HEK293 (cell line): Measurements from ENCODE around the gene SOX11.

Source experiments
- BCL11A ChIP-seq: fragments of 450-650 bp; formaldehyde crosslinking; IDR thresholded peaks from 2 replicates; pipeline ENCODE4 v1.5.1; 2016; ENCODE audit warnings: low read depth, missing biosample characterization, missing genetic modification characterization
- EGR2 ChIP-seq: fragments of 450-650 bp; formaldehyde crosslinking; IDR thresholded peaks from 2 replicates; pipeline ENCODE4 v1.5.1; 2016; ENCODE audit warnings: low read depth, missing biosample characterization, missing genetic modification characterization
- GLI2 ChIP-seq: fragments of 450-650 bp; formaldehyde crosslinking; IDR thresholded peaks from 2 replicates; pipeline ENCODE4; 2017; ENCODE audit warnings: missing biosample characterization, missing genetic modification characterization, low read depth, borderline replicate concordance
- SP2 ChIP-seq: fragments of 450-650 bp; formaldehyde crosslinking; IDR thresholded peaks from 2 replicates; pipeline ENCODE4 v1.5.1; 2016; ENCODE audit warnings: missing biosample characterization, missing genetic modification characterization
- ZNF133 ChIP-seq: fragments of 450-650 bp; formaldehyde crosslinking; IDR thresholded peaks from 2 replicates; pipeline ENCODE4 v1.5.1; 2016; ENCODE audit warnings: missing biosample characterization, missing genetic modification characterization
- ZNF155 ChIP-seq: fragments of 450-650 bp; formaldehyde crosslinking; IDR thresholded peaks from 2 replicates; pipeline ENCODE4 v1.5.1; 2016; ENCODE audit warnings: missing biosample characterization, missing genetic modification characterization
- ZNF239 ChIP-seq: fragments of 450-650 bp; formaldehyde crosslinking; IDR thresholded peaks from 2 replicates; pipeline ENCODE4 v1.5.1; 2016; ENCODE audit warnings: missing biosample characterization, missing genetic modification characterization
- ZNF658 ChIP-seq: fragments of 450-650 bp; formaldehyde crosslinking; IDR thresholded peaks from 2 replicates; pipeline ENCODE4; 2016; ENCODE audit warnings: missing biosample characterization, missing genetic modification characterization
- TF ChIP-seq, protein P1 (sequence below): fragments of 450-650 bp; formaldehyde crosslinking; IDR thresholded peaks from 2 replicates; pipeline ENCODE4 v1.5.1; 2016; ENCODE audit warnings: missing biosample characterization, missing genetic modification characterization
- TF ChIP-seq, protein P2 (sequence below): fragments of 450-650 bp; IDR thresholded peaks from 2 replicates; pipeline ENCODE4 v1.5.1; 2018; ENCODE audit warnings: missing biosample characterization, missing genetic modification characterization
- TF ChIP-seq, protein P3 (sequence below): fragments of 450-650 bp; formaldehyde crosslinking; IDR thresholded peaks from 2 replicates; pipeline ENCODE4 v1.5.1; 2016; ENCODE audit warnings: missing biosample characterization, missing genetic modification characterization, low read depth

DNA sequence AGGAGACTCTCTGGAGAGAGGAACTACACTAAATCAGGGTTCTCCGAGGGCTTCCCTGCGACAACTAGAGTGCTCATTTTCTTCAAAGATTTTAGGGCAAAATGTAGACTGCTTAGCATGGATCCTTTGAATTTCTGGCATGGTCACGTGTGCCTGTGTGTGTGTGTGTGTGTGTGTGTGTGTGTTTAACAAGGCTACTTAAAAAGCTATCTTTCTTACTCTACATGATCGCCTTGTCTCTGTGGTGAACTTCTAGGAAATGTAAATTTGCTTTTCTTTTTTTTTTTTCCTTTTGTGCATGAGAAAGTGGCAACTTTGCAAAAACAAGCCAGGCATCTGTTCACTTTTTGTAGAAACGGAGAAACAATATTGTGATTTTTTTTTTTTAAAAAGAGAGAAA is 43.9 kb downstream of the SOX11 start:
- TF ChIP-seq, protein P1, sequence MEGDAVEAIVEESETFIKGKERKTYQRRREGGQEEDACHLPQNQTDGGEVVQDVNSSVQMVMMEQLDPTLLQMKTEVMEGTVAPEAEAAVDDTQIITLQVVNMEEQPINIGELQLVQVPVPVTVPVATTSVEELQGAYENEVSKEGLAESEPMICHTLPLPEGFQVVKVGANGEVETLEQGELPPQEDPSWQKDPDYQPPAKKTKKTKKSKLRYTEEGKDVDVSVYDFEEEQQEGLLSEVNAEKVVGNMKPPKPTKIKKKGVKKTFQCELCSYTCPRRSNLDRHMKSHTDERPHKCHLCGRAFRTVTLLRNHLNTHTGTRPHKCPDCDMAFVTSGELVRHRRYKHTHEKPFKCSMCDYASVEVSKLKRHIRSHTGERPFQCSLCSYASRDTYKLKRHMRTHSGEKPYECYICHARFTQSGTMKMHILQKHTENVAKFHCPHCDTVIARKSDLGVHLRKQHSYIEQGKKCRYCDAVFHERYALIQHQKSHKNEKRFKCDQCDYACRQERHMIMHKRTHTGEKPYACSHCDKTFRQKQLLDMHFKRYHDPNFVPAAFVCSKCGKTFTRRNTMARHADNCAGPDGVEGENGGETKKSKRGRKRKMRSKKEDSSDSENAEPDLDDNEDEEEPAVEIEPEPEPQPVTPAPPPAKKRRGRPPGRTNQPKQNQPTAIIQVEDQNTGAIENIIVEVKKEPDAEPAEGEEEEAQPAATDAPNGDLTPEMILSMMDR (tag by site-specific recombination), result no peak
- no peak for TF ChIP-seq ZNF239 (tag by site-specific recombination)
- no peak for TF ChIP-seq SP2
- TF ChIP-seq ZNF155, result no peak
- TF ChIP-seq, protein P2, sequence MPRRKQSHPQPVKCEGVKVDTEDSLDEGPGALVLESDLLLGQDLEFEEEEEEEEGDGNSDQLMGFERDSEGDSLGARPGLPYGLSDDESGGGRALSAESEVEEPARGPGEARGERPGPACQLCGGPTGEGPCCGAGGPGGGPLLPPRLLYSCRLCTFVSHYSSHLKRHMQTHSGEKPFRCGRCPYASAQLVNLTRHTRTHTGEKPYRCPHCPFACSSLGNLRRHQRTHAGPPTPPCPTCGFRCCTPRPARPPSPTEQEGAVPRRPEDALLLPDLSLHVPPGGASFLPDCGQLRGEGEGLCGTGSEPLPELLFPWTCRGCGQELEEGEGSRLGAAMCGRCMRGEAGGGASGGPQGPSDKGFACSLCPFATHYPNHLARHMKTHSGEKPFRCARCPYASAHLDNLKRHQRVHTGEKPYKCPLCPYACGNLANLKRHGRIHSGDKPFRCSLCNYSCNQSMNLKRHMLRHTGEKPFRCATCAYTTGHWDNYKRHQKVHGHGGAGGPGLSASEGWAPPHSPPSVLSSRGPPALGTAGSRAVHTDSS (tag by site-specific recombination), result no peak
- no peak for TF ChIP-seq GLI2 (tag by site-specific recombination)
- TF ChIP-seq EGR2, result no peak
- no peak for TF ChIP-seq ZNF658 (tag by site-specific recombination)
- TF ChIP-seq BCL11A (tag by site-specific recombination), result no peak
- no peak for TF ChIP-seq ZNF133 (tag by site-specific recombination)
- TF ChIP-seq, protein P3, sequence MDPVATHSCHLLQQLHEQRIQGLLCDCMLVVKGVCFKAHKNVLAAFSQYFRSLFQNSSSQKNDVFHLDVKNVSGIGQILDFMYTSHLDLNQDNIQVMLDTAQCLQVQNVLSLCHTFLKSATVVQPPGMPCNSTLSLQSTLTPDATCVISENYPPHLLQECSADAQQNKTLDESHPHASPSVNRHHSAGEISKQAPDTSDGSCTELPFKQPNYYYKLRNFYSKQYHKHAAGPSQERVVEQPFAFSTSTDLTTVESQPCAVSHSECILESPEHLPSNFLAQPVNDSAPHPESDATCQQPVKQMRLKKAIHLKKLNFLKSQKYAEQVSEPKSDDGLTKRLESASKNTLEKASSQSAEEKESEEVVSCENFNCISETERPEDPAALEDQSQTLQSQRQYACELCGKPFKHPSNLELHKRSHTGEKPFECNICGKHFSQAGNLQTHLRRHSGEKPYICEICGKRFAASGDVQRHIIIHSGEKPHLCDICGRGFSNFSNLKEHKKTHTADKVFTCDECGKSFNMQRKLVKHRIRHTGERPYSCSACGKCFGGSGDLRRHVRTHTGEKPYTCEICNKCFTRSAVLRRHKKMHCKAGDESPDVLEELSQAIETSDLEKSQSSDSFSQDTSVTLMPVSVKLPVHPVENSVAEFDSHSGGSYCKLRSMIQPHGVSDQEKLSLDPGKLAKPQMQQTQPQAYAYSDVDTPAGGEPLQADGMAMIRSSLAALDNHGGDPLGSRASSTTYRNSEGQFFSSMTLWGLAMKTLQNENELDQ (tag by site-specific recombination), result no peak
